ENCODE results near the gene ULBP3. TPM values are rescaled to one million over a fixed set of nuclear protein-coding genes. Genes with fewer than 3 reads are reported as not detected.

The ULBP3 gene
- total RNA-seq, 4 donors from 2014 or later, result 7.3 TPM; not detected in 3

GRCh38 chr6:150033207-150033771 is 35.6 kb downstream of the ULBP3 start:
- no peak overlapping the region for H3K4me3 ChIP-seq
- no peak overlapping the region for H3K27ac ChIP-seq
- no peaks in the 10 kb centered on the region for H3K9me3 ChIP-seq
- no peaks in the 10 kb centered on the region for H3K36me3 ChIP-seq
- peaks cover 0 to 13% (median 5%) of the 10 kb centered on the region in 3 donors for H3K4me1 ChIP-seq
- peak; percentile 13 for ATAC-seq
- TF ChIP-seq POLR2A (IDR thresholded peaks at IDR 0.05), result no peak
- TF ChIP-seq, protein P1, sequence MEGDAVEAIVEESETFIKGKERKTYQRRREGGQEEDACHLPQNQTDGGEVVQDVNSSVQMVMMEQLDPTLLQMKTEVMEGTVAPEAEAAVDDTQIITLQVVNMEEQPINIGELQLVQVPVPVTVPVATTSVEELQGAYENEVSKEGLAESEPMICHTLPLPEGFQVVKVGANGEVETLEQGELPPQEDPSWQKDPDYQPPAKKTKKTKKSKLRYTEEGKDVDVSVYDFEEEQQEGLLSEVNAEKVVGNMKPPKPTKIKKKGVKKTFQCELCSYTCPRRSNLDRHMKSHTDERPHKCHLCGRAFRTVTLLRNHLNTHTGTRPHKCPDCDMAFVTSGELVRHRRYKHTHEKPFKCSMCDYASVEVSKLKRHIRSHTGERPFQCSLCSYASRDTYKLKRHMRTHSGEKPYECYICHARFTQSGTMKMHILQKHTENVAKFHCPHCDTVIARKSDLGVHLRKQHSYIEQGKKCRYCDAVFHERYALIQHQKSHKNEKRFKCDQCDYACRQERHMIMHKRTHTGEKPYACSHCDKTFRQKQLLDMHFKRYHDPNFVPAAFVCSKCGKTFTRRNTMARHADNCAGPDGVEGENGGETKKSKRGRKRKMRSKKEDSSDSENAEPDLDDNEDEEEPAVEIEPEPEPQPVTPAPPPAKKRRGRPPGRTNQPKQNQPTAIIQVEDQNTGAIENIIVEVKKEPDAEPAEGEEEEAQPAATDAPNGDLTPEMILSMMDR (IDR thresholded peaks at IDR 0.05), result no peak
- no peak for TF ChIP-seq POLR2AphosphoS5 (IDR thresholded peaks at IDR 0.05)
- TF ChIP-seq EP300 (IDR thresholded peaks at IDR 0.05), result no peak
- peaks cover 44% of the 10 kb centered on the region for H3K27me3 ChIP-seq
- WGBS, 2 donors (ENCODE audit: low coverage in 1 of 2), result 81 to 86% methylated on average over 6 of the region's 6 CpGs

DNA sequence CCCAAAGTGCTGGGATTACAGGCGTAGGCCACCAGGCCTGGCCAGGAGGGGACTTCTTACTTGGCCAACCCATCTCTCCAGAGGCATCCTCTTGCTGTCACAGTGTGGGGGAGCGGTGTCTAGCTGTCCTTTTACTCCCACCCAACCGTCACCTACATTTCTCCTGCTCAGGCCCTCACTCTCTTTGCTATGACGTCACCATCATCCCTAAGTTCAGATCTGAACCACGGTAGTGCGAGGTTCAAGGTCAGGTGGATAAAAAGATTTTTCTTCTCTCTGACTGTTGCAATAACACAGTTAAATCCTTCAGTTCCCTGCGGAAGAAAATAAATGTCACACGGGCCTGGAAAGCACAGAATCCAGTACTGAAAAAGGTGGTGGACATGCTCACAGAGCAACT is 36.3 kb downstream of the ULBP3 start:
- H3K9me3 ChIP-seq, result no peaks in the 10 kb centered on the region
- WGBS, 2 donors (ENCODE audit: low coverage in 1 of 2), result 69 to 90% methylated on average over 2 to 4 of the region's 8 CpGs

GRCh38 chr6:150030611-150031010 is 38.3 kb downstream of the ULBP3 start:
- Histone ChIP-seq H3K27ac (no peak overlapping the region), H3K27me3 (peaks cover 44% of the 10 kb centered on the region), H3K4me1 (peaks cover 0 to 6% (median 4%) of the 10 kb centered on the region in 3 donors), H3K36me3 (no peaks in the 10 kb centered on the region), H3K4me3 (no peak overlapping the region), H3K9me3 (no peaks in the 10 kb centered on the region)
- no peak for TF ChIP-seq EP300 (IDR thresholded peaks at IDR 0.05)
- no peak for TF ChIP-seq POLR2AphosphoS5 (IDR thresholded peaks at IDR 0.05)
- no peak for TF ChIP-seq POLR2A (IDR thresholded peaks at IDR 0.05)
- TF ChIP-seq, protein P1 (IDR thresholded peaks at IDR 0.05), result no peak
- WGBS, 2 donors (ENCODE audit: low coverage in 1 of 2), result 63 to 79% methylated on average over 3 of the region's 3 CpGs
- no peak for ATAC-seq

More for the DNA sequence above, 36.3 kb downstream of the ULBP3 start:
- ATAC-seq, result no peak
- Histone ChIP-seq H3K27me3 (peaks cover 44% of the 10 kb centered on the region), H3K4me1 (peaks cover 0 to 6% (median under 1%) of the 10 kb centered on the region in 3 donors), H3K4me3 (no peak overlapping the region), H3K27ac (no peak overlapping the region), H3K36me3 (no peaks in the 10 kb centered on the region)
- TF ChIP-seq, protein P1 (IDR thresholded peaks at IDR 0.05), result no peak
- TF ChIP-seq EP300 (IDR thresholded peaks at IDR 0.05) (no peak), POLR2A (IDR thresholded peaks at IDR 0.05) (no peak), POLR2AphosphoS5 (IDR thresholded peaks at IDR 0.05) (no peak)

DNA sequence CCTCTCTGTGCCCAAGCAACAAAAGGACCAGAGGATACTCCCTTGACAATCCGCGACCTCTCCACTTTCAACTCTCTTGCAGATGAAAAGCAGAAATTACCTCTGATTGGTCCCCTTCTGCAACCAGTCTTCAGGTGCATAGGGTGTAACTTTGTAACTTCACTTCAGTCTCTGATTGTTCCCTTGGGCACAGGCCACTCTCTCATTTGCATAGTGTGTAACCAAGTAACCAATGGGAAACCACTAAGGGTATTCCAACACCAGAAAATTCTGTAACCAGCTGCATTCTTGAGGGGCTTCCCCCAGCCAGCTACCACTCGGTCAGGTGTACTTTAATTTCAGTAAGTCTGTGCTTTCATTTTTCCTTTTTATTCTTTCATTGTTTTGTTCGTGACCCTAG is 39.2 kb downstream of the ULBP3 start:
- no peak for TF ChIP-seq POLR2A (IDR thresholded peaks at IDR 0.05)
- TF ChIP-seq EP300 (IDR thresholded peaks at IDR 0.05), result no peak
- TF ChIP-seq, protein P1 (IDR thresholded peaks at IDR 0.05), result no peak
- no peak overlapping the region for H3K4me3 ChIP-seq
- ATAC-seq, result no peak
- H3K27ac ChIP-seq, result no peak overlapping the region
- H3K27me3 ChIP-seq, result peaks cover 47% of the 10 kb centered on the region
- WGBS, 2 donors (ENCODE audit: low coverage in 1 of 2), result 14 to 86% methylated on average over 1 to 4 of the region's 4 CpGs
- no peaks in the 10 kb centered on the region for H3K36me3 ChIP-seq
- peaks cover 0 to 15% (median 11%) of the 10 kb centered on the region in 3 donors for H3K4me1 ChIP-seq
- H3K9me3 ChIP-seq, result no peaks in the 10 kb centered on the region

DNA sequence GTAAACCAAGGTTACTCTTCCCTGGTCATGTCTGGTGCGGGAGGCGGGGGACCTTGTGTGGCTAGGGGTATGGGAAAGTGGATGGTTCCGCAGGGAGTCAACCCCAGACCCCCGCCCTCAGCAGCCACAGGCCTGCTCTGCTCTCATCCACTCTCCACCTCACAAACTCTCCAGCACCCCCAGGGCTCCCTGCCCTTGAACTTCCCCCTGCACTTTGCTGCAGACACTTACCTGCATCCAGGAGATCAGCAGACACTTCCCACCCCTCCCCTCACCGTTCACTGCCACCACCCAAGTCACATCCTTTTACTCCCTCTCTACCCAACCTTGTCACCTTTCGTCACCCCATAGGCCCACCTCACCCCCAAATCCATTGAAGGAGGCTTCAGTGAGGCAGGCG is 39.6 kb downstream of the ULBP3 start:
- Histone ChIP-seq H3K27me3 (peaks cover 48% of the 10 kb centered on the region), H3K9me3 (no peaks in the 10 kb centered on the region), H3K27ac (no peak overlapping the region), H3K4me3 (no peak overlapping the region), H3K4me1 (peaks cover 0 to 16% (median 11%) of the 10 kb centered on the region in 3 donors), H3K36me3 (no peaks in the 10 kb centered on the region)
- TF ChIP-seq EP300 (IDR thresholded peaks at IDR 0.05) (no peak), POLR2AphosphoS5 (IDR thresholded peaks at IDR 0.05) (no peak), POLR2A (IDR thresholded peaks at IDR 0.05) (no peak)
- TF ChIP-seq, protein P1 (IDR thresholded peaks at IDR 0.05), result no peak
- ATAC-seq, result no peak
- 83 to 91% methylated on average over 5 to 7 of the region's 7 CpGs for WGBS, 2 donors (ENCODE audit: low coverage in 1 of 2)

Data from gastroesophageal sphincter (tissue), 4 donors.